ENCODE results near the gene FKBP4.

- no peak for TF ChIP-seq CTCF (IDR thresholded peaks at IDR 0.05)
- TF ChIP-seq ZFX (IDR thresholded peaks at IDR 0.05; ENCODE audit: borderline replicate concordance) = no peak
Observed at GRCh38 chr12:2844786-2845185, 50.0 kb downstream of the FKBP4 start.

Measured in 22Rv1 (cell line).